ENCODE data around the gene NEK2.
"Not testable (repeated sequence)": the region's sequence is repeated elsewhere in the genome, so short reads cannot be mapped to it uniquely, and the experiment has no call there.

Gene NEK2

GRCh38 chr1:211683396-211684297 is 8.2 kb upstream of the NEK2 start:
- ChIA-PET CTCF (interaction anchor here (0.6 to 3.4 kb wide), 3 partner anchors 14 to 144 kb away, joined by 5 to 17 read pairs (median 9); no protein-coding TSS in a partner anchor), POLR2A (interaction anchor here (1.4 kb wide), 1 partner anchor 352 kb away, joined by 4 read pairs; the partner anchor contains the start of genes DTL and INTS7)
- TF ChIP-seq ELF4 (IDR thresholded peaks at IDR 0.05) (no peak), LEF1 (IDR thresholded peaks at IDR 0.05; ENCODE audit: borderline replicate concordance) (no peak), ARNT (IDR thresholded peaks at IDR 0.05) (no peak), PKNOX1 (IDR thresholded peaks at IDR 0.05) (no peak), SUZ12 (IDR thresholded peaks at IDR 0.05) (no peak), BHLHE40 (IDR thresholded peaks at IDR 0.05; ENCODE audit: borderline replicate concordance) (no peak), NFRKB (IDR thresholded peaks at IDR 0.05) (no peak), FOXK2 (IDR thresholded peaks at IDR 0.05) (no peak), L3MBTL2 (conservative IDR thresholded peaks at IDR 0.05) (no peak)
- no peak for DNase-seq (ENCODE audit: extremely low spot score)

GRCh38 chr1:211682186-211682585 is 6.8 kb upstream of the NEK2 start:
- CTCF ChIA-PET = interaction anchor here (0.9 to 3.4 kb wide), 2 partner anchors 16 to 353 kb away, joined by 4 to 17 read pairs; partner anchors contain the start of genes DTL and INTS7
- not testable (repeated sequence) for DNase-seq (ENCODE audit: extremely low spot score)
- POLR2A ChIA-PET = interaction anchor here (0.9 kb wide), 1 partner anchor 354 kb away, joined by 4 read pairs; no protein-coding TSS in a partner anchor

- TF ChIP-seq ZNF384 (IDR thresholded peaks at IDR 0.05) = no peak
- no peak for TF ChIP-seq SUZ12 (IDR thresholded peaks at IDR 0.05)
- 0 out of 2 replicates have a peak, but pooled peaks have one; percentile 25 for TF ChIP-seq PKNOX1 (IDR thresholded peaks at IDR 0.05)
- TF ChIP-seq ARNT (IDR thresholded peaks at IDR 0.05) = no peak
- TF ChIP-seq TARDBP (IDR thresholded peaks at IDR 0.05) = no peak
- TF ChIP-seq L3MBTL2 (conservative IDR thresholded peaks at IDR 0.05) = no peak; the same call in 1 of the 2 replicates
- no peak for TF ChIP-seq SP1 (IDR thresholded peaks at IDR 0.05)
- no peak for TF ChIP-seq BHLHE40 (IDR thresholded peaks at IDR 0.05; ENCODE audit: borderline replicate concordance)
- ChIA-PET POLR2A (interaction anchor here (1.4 kb wide), 1 partner anchor 354 kb away, joined by 12 read pairs; the partner anchor contains the start of genes DTL and INTS7), CTCF (interaction anchor here (0.5 to 3.8 kb wide), 14 partner anchors 10 to 777 kb away, joined by 3 to 17 read pairs (median 4); partner anchors contain the start of genes DTL and INTS7)
- peak; percentile 86 for DNase-seq (ENCODE audit: extremely low spot score)
These were observed 5.4 kb upstream of the NEK2 start for GRCh38 chr1:211680752-211681327.

- ChIA-PET CTCF (interaction anchor here (3.8 kb wide), 1 partner anchor 357 kb away, joined by 13 read pairs; the partner anchor contains the start of genes DTL and INTS7), POLR2A (no interaction called here)
- no peak for DNase-seq (ENCODE audit: extremely low spot score)
- no peak for TF ChIP-seq CTBP1 (IDR thresholded peaks at IDR 0.05; ENCODE audit: borderline replicate concordance)
- no peak for TF ChIP-seq SP1 (IDR thresholded peaks at IDR 0.05)
- no peak for TF ChIP-seq ELF4 (IDR thresholded peaks at IDR 0.05)
- TF ChIP-seq LEF1 (IDR thresholded peaks at IDR 0.05; ENCODE audit: borderline replicate concordance) = no peak
- TF ChIP-seq FOXM1 (IDR thresholded peaks at IDR 0.05; ENCODE audit: borderline replicate concordance) = no peak
- TF ChIP-seq TARDBP (IDR thresholded peaks at IDR 0.05) = no peak
- no peak for TF ChIP-seq FOXA1 (IDR thresholded peaks at IDR 0.05)
- no peak for TF ChIP-seq L3MBTL2 (conservative IDR thresholded peaks at IDR 0.05)
- TF ChIP-seq PKNOX1 (IDR thresholded peaks at IDR 0.05) = no peak
- TF ChIP-seq FOXK2 (IDR thresholded peaks at IDR 0.05) = no peak
- TF ChIP-seq SUZ12 (IDR thresholded peaks at IDR 0.05) = no peak
- TF ChIP-seq BHLHE40 (IDR thresholded peaks at IDR 0.05; ENCODE audit: borderline replicate concordance) = no peak
- TF ChIP-seq ZNF384 (IDR thresholded peaks at IDR 0.05) = no peak
These were observed 2.2 kb upstream of the NEK2 start for GRCh38 chr1:211677659-211678058.

- ChIA-PET CTCF (interaction anchor here (1.0 to 3.0 kb wide), 3 partner anchors 22 to 779 kb away, joined by 4 to 10 read pairs (median 7); partner anchors contain the start of genes DTL and INTS7), POLR2A (interaction anchor here (1.5 kb wide), 1 partner anchor 358 kb away, joined by 9 read pairs; the partner anchor contains the start of genes DTL and INTS7)
- no peak for TF ChIP-seq BHLHE40 (IDR thresholded peaks at IDR 0.05; ENCODE audit: borderline replicate concordance)
- TF ChIP-seq PKNOX1 (IDR thresholded peaks at IDR 0.05) = no peak
- TF ChIP-seq LEF1 (IDR thresholded peaks at IDR 0.05; ENCODE audit: borderline replicate concordance) = no peak
- no peak for DNase-seq (ENCODE audit: extremely low spot score)
These were observed 1.3 kb upstream of the NEK2 start for GRCh38 chr1:211676761-211677160.
